Common myeloid progenitor, CD34-positive (primary cell): ENCODE data around the gene MRPL4.

Experiments
- CTCF ChIA-PET: fragments of 350-600 bp; sonication (Branson Sonifier 250); formaldehyde crosslinking; loops from one replicate; lab custom pipeline; 2021; ENCODE audit warnings: antibody characterized with exemption; lab: Charles Lee
- POLR2A ChIA-PET: fragments of 350-600 bp; sonication (Branson Sonifier 250); formaldehyde crosslinking; loops from one replicate; lab custom pipeline; 2021; ENCODE audit warnings: antibody characterized with exemption; lab: Charles Lee
- DNase-seq, 3 donors: peaks; one replicate each; pipeline versions ENCODE4 v3.0.0 to v3.0.0-alpha.2; 2013
- H3K27ac ChIP-seq, 2 experiments: 1 replicate in 1 of 2; 2 replicates in 1 of 2; pipeline ENCODE4 v1.7.0; 2013; ENCODE audit warnings: inconsistent platforms in 2 of 2, low read length in 2 of 2, mild to moderate bottlenecking in 2 of 2, low read depth in 1 of 2, moderate library complexity in 1 of 2; ENCODE audit not compliant: severe bottlenecking in 2 of 2, insufficient read depth in 1 of 2, poor library complexity in 1 of 2
- H3K27me3 ChIP-seq, 5 experiments: replicated peaks in 2 of 5; 1 replicate in 3 of 5; 2 replicates in 2 of 5; pipeline versions ENCODE4 v1.6.1 to v1.7.0; 2013; ENCODE audit warnings: low read length in 4 of 5, mild to moderate bottlenecking in 2 of 5, moderate library complexity in 2 of 5, inconsistent platforms in 1 of 5; ENCODE audit not compliant: insufficient read depth in 5 of 5, control insufficient read depth in 4 of 5
- H3K36me3 ChIP-seq, 4 experiments: 1 replicate in 2 of 4; 2 replicates in 2 of 4; pipeline versions ENCODE4 v1.6.1 to v1.7.0; 2013; ENCODE audit warnings: low read length in 3 of 4, control low read depth in 1 of 4, mild to moderate bottlenecking in 1 of 4; ENCODE audit not compliant: control insufficient read depth in 4 of 4, insufficient read depth in 4 of 4
- H3K4me1 ChIP-seq, 4 experiments: 1 replicate in 3 of 4; 2 replicates in 1 of 4; pipeline versions ENCODE4 v1.6.1 to v1.7.1; 2013; ENCODE audit warnings: low read length in 3 of 4, mild to moderate bottlenecking in 3 of 4, control low read depth in 1 of 4, inconsistent platforms in 1 of 4, moderate library complexity in 1 of 4; ENCODE audit not compliant: control insufficient read depth in 4 of 4, insufficient read depth in 4 of 4; ENCODE audit errors: control extremely low read depth in 1 of 4
- H3K4me3 ChIP-seq, 7 experiments: 1 replicate in 4 of 7; 2 replicates in 3 of 7; pipeline versions ENCODE4 v1.5.1 to v1.7.0; 2013; ENCODE audit warnings: mild to moderate bottlenecking in 7 of 7, low read length in 6 of 7, moderate library complexity in 6 of 7, inconsistent platforms in 2 of 7, low read depth in 2 of 7, control low read depth in 1 of 7; ENCODE audit not compliant: insufficient read depth in 4 of 7, control insufficient read depth in 1 of 7; ENCODE audit errors: extremely low read depth in 1 of 7
- H3K9me3 ChIP-seq, 5 experiments: 1 replicate in 4 of 5; 2 replicates in 1 of 5; pipeline versions ENCODE4 v1.6.1 to v1.7.1; 2013; ENCODE audit warnings: low read length in 4 of 5, mild to moderate bottlenecking in 2 of 5, inconsistent platforms in 1 of 5, low read depth in 1 of 5, moderate library complexity in 1 of 5; ENCODE audit not compliant: control insufficient read depth in 4 of 5, insufficient read depth in 2 of 5; ENCODE audit errors: control extremely low read depth in 1 of 5
- WGBS: methylation state at CpG from one replicate; pipeline ENCODE4 v1.1.5; 2013; ENCODE audit not compliant: insufficient coverage; 5-methylcytosine and 5-hydroxymethylcytosine counted together

Gene MRPL4

GRCh38 chr19:10269333-10270179 lies 17.5 kb downstream of the MRPL4 start:
- CTCF ChIA-PET: interaction anchor here (1.0 to 20.1 kb wide), 18 partner anchors 9 to 338 kb away, joined by 3 to 542 read pairs (median 6); partner anchors contain the start of genes CDC37, ICAM4, ICAM5 and TYK2
- 3% methylated on average over 54 of the region's 59 CpGs for WGBS
- DNase-seq: peak; percentile 84 to 94 (median 91)
- H3K27me3 ChIP-seq: no peaks in the 10 kb centered on the region
- peaks cover 0 to 35% (median 28%) of the 10 kb centered on the region in 4 experiments for H3K4me1 ChIP-seq
- peak overlapping the region in 6 of 7 experiments; percentile 25 to 73 (median 61) for H3K4me3 ChIP-seq
- no peaks in the 10 kb centered on the region for H3K9me3 ChIP-seq
- H3K36me3 ChIP-seq: peaks cover 0 to under 1% (median 0%) of the 10 kb centered on the region in 4 experiments
- POLR2A ChIA-PET: interaction anchor here (0.6 to 4.0 kb wide), 12 partner anchors 10 to 327 kb away, joined by 3 to 60 read pairs (median 8); partner anchors contain the start of genes ICAM4, ICAM5 and TYK2
- H3K27ac ChIP-seq: peak overlapping the region in 1 of 2 experiments; percentile 83

- POLR2A ChIA-PET: interaction anchor here (0.6 to 4.0 kb wide), 12 partner anchors 9 to 166 kb away, joined by 4 to 60 read pairs (median 8); partner anchors contain the start of genes ICAM4, ICAM5 and TYK2
- Histone ChIP-seq H3K4me1 (peaks cover 0 to 35% (median 28%) of the 10 kb centered on the region in 4 experiments), H3K9me3 (no peaks in the 10 kb centered on the region), H3K27me3 (no peaks in the 10 kb centered on the region), H3K4me3 (peak overlapping the region; percentile 8 to 73 (median 61)), H3K27ac (peak overlapping the region; percentile 46 to 83), H3K36me3 (peaks cover 0 to 6% (median 2%) of the 10 kb centered on the region in 4 experiments)
- 1% methylated on average over 29 of the region's 37 CpGs for WGBS
- DNase-seq: peak; percentile 89 to 95 (median 94)
- CTCF ChIA-PET: interaction anchor here (1.0 to 20.1 kb wide), 17 partner anchors 10 to 339 kb away, joined by 3 to 542 read pairs (median 6); partner anchors contain the start of genes CDC37, ICAM4, ICAM5 and TYK2
Observed at GRCh38 chr19:10270180-10270615, 18.2 kb downstream of the MRPL4 start.

- Histone ChIP-seq H3K27ac (peak within 1 kb of the TSS; percentile 46 to 83), H3K9me3 (no peaks in the 10 kb centered on the region), H3K36me3 (peaks cover 0 to 8% (median 2%) of the 10 kb centered on the region in 4 experiments), H3K27me3 (no peaks in the 10 kb centered on the region), H3K4me1 (peaks cover 0 to 35% (median 28%) of the 10 kb centered on the region in 4 experiments), H3K4me3 (peak within 1 kb of the TSS; percentile 8 to 73 (median 61))
- POLR2A ChIA-PET: interaction anchor here (0.5 to 4.0 kb wide), 15 partner anchors 9 to 166 kb away, joined by 3 to 60 read pairs (median 6); partner anchors contain the start of genes ICAM4, ICAM5 and TYK2
- DNase-seq: peak; percentile 70 to 88 (median 83)
- under 1% methylated on average over 51 of the region's 51 CpGs for WGBS
- CTCF ChIA-PET: interaction anchor here (1.0 to 20.1 kb wide), 18 partner anchors 9 to 339 kb away, joined by 3 to 542 read pairs (median 6); partner anchors contain the start of genes CDC37, ICAM4, ICAM5 and TYK2
Observed at GRCh38 chr19:10270616-10271394, 18.8 kb downstream of the MRPL4 start, which contains the start of gene ICAM1. Gene ICAM1, plus strand, starts transcription at chr19:10271120. Its CDS starts 40 bp downstream, at chr19:10271160.

- no peaks in the 10 kb centered on the region for H3K27me3 ChIP-seq
- DNase-seq: peak; percentile 54 to 91 (median 90)
- H3K36me3 ChIP-seq: peaks cover 0 to 8% (median 2%) of the 10 kb centered on the region in 4 experiments
- peak overlapping the region in 3 of 7 experiments; percentile 61 to 73 (median 68) for H3K4me3 ChIP-seq
- WGBS: 33% methylated on average over 10 of the region's 12 CpGs
- peaks cover 0 to 35% (median 28%) of the 10 kb centered on the region in 4 experiments for H3K4me1 ChIP-seq
- H3K27ac ChIP-seq: peak overlapping the region in 1 of 2 experiments; percentile 83
- ChIA-PET POLR2A (interaction anchor here (0.6 to 4.0 kb wide), 11 partner anchors 9 to 288 kb away, joined by 3 to 60 read pairs (median 6); partner anchors contain the start of genes ICAM4, ICAM5 and TYK2), CTCF (interaction anchor here (1.1 to 20.1 kb wide), 9 partner anchors 9 to 118 kb away, joined by 3 to 542 read pairs (median 16); partner anchors contain the start of genes ICAM4, ICAM5 and TYK2)
- H3K9me3 ChIP-seq: no peaks in the 10 kb centered on the region
Observed at GRCh38 chr19:10271543-10272086, 19.6 kb downstream of the MRPL4 start.

GRCh38 chr19:10274589-10274988 lies 22.6 kb downstream of the MRPL4 start:
- H3K4me3 ChIP-seq: no peak overlapping the region

More at GRCh38 chr19:10274589-10274988, 22.6 kb downstream of the MRPL4 start:
- H3K4me1 ChIP-seq: peaks cover 0 to 31% (median 30%) of the 10 kb centered on the region in 4 experiments
- H3K27ac ChIP-seq: no peak overlapping the region
- 99% methylated on average over 10 of the region's 10 CpGs for WGBS
- POLR2A ChIA-PET: interaction anchor here (1.1 kb wide), 1 partner anchor 15 kb away, joined by 7 read pairs; the partner anchor contains the start of gene ICAM5
- no peaks in the 10 kb centered on the region for H3K27me3 ChIP-seq
- CTCF ChIA-PET: interaction anchor here (1.1 to 1.4 kb wide), 2 partner anchors 13 to 25 kb away, joined by 4 to 6 read pairs; no protein-coding TSS in a partner anchor
- peaks cover 0 to 8% (median 2%) of the 10 kb centered on the region in 4 experiments for H3K36me3 ChIP-seq
- no peak for DNase-seq
- no peaks in the 10 kb centered on the region for H3K9me3 ChIP-seq
